CD14-positive monocyte (primary cell): ENCODE data around the gene ZNF22. TPM values are rescaled to one million over a fixed set of nuclear protein-coding genes. Genes with fewer than 3 reads are reported as not detected.

Experiments
- DNase-seq, 3 donors: peaks; one replicate each; pipeline ENCODE4 v3.0.0-alpha.2; 2011 to 2022
- H2AFZ ChIP-seq: 2 replicates; pipeline ENCODE4 v1.6.0; 2012; ENCODE audit warnings: mild to moderate bottlenecking, low read depth, low read length, inconsistent platforms; ENCODE audit not compliant: insufficient read depth, poor library complexity, severe bottlenecking
- H3K27ac ChIP-seq, 2 donors: 1 replicate in 1 of 2; 2 replicates in 1 of 2; pipeline ENCODE4 v1.5.1; 2012 to 2013; ENCODE audit warnings: low read length in 2 of 2, control low read depth in 1 of 2, inconsistent platforms in 1 of 2, low read depth in 1 of 2, mild to moderate bottlenecking in 1 of 2
- H3K27me3 ChIP-seq, 2 donors: one replicate each; pipeline versions ENCODE4 v1.6.0 to v1.6.1; 2011 to 2013; ENCODE audit warnings: low read length in 2 of 2; ENCODE audit not compliant: control insufficient read depth in 2 of 2, insufficient read depth in 2 of 2
- H3K36me3 ChIP-seq, 2 donors: replicated peaks in 1 of 2; 1 replicate in 1 of 2; 2 replicates in 1 of 2; pipeline versions ENCODE4 v1.5.1 to v1.6.1; 2012 to 2013; ENCODE audit warnings: low read length in 2 of 2, control low read depth in 1 of 2, inconsistent platforms in 1 of 2, mild to moderate bottlenecking in 1 of 2; ENCODE audit not compliant: insufficient read depth in 2 of 2, control insufficient read depth in 1 of 2
- H3K4me1 ChIP-seq, 2 donors: 1 replicate in 1 of 2; 2 replicates in 1 of 2; pipeline versions ENCODE4 v1.5.1 to v1.6.1; 2012 to 2013; ENCODE audit warnings: low read length in 2 of 2, control low read depth in 1 of 2, inconsistent platforms in 1 of 2, mild to moderate bottlenecking in 1 of 2, moderate library complexity in 1 of 2; ENCODE audit not compliant: insufficient read depth in 2 of 2, control insufficient read depth in 1 of 2
- H3K4me2 ChIP-seq: replicated peaks from 2 replicates; pipeline ENCODE3; 2012; ENCODE audit warnings: low read length, moderate library complexity, mild to moderate bottlenecking; ENCODE audit not compliant: poor library complexity, severe bottlenecking; ENCODE audit errors: extremely low read depth
- H3K4me3 ChIP-seq, 3 experiments: fragments of 200-600 bp in 1 of 3; sonication (generic) in 1 of 3; replicated peaks in 1 of 3; 1 replicate in 2 of 3; 2 replicates in 1 of 3; pipeline ENCODE4 v1.5.1; 2011 to 2013; ENCODE audit warnings: low read length in 3 of 3, mild to moderate bottlenecking in 3 of 3, control low read depth in 2 of 3, low read depth in 2 of 3, inconsistent platforms in 1 of 3, moderate library complexity in 1 of 3
- H3K79me2 ChIP-seq: 2 replicates; pipeline ENCODE4 v1.6.0; 2012; ENCODE audit warnings: mild to moderate bottlenecking, control low read depth, inconsistent platforms, low read length, moderate library complexity; ENCODE audit not compliant: insufficient read depth
- H3K9ac ChIP-seq: 2 replicates; pipeline ENCODE4 v1.6.0; 2017; ENCODE audit warnings: low read length, mild to moderate bottlenecking; ENCODE audit not compliant: insufficient read depth, poor library complexity, severe bottlenecking
- H3K9me3 ChIP-seq, 2 donors: replicated peaks in 1 of 2; 1 replicate in 1 of 2; 2 replicates in 1 of 2; pipeline versions ENCODE4 v1.5.1 to v1.6.1; 2012 to 2013; ENCODE audit warnings: low read length in 2 of 2, control low read depth in 1 of 2; ENCODE audit not compliant: control insufficient read depth in 1 of 2, insufficient read depth in 1 of 2
- H4K20me1 ChIP-seq: 2 replicates; pipeline ENCODE4 v1.6.0; 2012; ENCODE audit warnings: mild to moderate bottlenecking, low read length, control low read depth, moderate library complexity; ENCODE audit not compliant: insufficient read depth
- H3K27ac Mint-ChIP-seq, 7 donors: one replicate each; pipeline ENCODE4 v1.8.0; 2020; ENCODE audit warnings: mild to moderate bottlenecking in 7 of 7, mixed read lengths in 7 of 7, moderate library complexity in 6 of 7, inconsistent platforms in 2 of 7
- H3K27me3 Mint-ChIP-seq, 3 donors: one replicate each; pipeline ENCODE4 v1.8.0; 2021 to 2022; ENCODE audit warnings: low read depth in 3 of 3, mild to moderate bottlenecking in 3 of 3, mixed read lengths in 3 of 3, moderate library complexity in 3 of 3, inconsistent platforms in 1 of 3
- H3K36me3 Mint-ChIP-seq, 2 donors: one replicate each; pipeline ENCODE4 v1.8.0; 2020; ENCODE audit warnings: mixed read lengths in 2 of 2, inconsistent platforms in 1 of 2, mild to moderate bottlenecking in 1 of 2
- H3K4me1 Mint-ChIP-seq: one replicate; pipeline ENCODE4 v1.8.0; 2020; ENCODE audit warnings: mild to moderate bottlenecking, mixed read lengths
- H3K4me3 Mint-ChIP-seq, 2 donors: one replicate each; pipeline ENCODE4 v1.8.0; 2020; ENCODE audit warnings: mild to moderate bottlenecking in 2 of 2, mixed read lengths in 2 of 2, moderate library complexity in 1 of 2
- H3K9me3 Mint-ChIP-seq, 7 donors: one replicate each; pipeline ENCODE4 v1.8.0; 2020 to 2022; ENCODE audit warnings: mixed read lengths in 7 of 7, mild to moderate bottlenecking in 6 of 7, moderate library complexity in 6 of 7, inconsistent platforms in 2 of 7
- WGBS: methylation state at CpG from one replicate; pipeline ENCODE4 v1.1.5; 2013; ENCODE audit warnings: missing lambda C conversion rate; ENCODE audit not compliant: insufficient coverage; 5-methylcytosine and 5-hydroxymethylcytosine counted together
- intact Hi-C, 2 donors: fragments of 100-400 bp; cut with micrococcal nuclease; formaldehyde crosslinking; loops; one replicate each; pipeline versions ENCODE4 v1.15.0 to v1.15.1; 2023
- polyA plus RNA-seq, 3 donors: library from polyadenylated mRNA; depleted of rRNA in 1 of 3; unstranded in 2 of 3; stranded (reverse) in 1 of 3; fragments of 300-500 nt in 2 of 3; fragments of >200 nt in 1 of 3; fragmentation: Illumina TruSeq in 2 of 3; gene quantifications; 1 replicate in 2 of 3; 2 replicates in 1 of 3; pipeline ENCODE4 v1.2.3, GENCODE V29; 2012 to 2021
- TF ChIP-seq, protein P1 (sequence below): fragments of 200-600 bp; IDR thresholded peaks from one replicate; pipeline ENCODE4 v1.8.0; 2022; ENCODE audit warnings: antibody characterized with exemption, mild to moderate bottlenecking

The ZNF22 gene
- polyA plus RNA-seq, 3 donors: 4.1 to 14.6 (median 10.4) TPM

DNA sequence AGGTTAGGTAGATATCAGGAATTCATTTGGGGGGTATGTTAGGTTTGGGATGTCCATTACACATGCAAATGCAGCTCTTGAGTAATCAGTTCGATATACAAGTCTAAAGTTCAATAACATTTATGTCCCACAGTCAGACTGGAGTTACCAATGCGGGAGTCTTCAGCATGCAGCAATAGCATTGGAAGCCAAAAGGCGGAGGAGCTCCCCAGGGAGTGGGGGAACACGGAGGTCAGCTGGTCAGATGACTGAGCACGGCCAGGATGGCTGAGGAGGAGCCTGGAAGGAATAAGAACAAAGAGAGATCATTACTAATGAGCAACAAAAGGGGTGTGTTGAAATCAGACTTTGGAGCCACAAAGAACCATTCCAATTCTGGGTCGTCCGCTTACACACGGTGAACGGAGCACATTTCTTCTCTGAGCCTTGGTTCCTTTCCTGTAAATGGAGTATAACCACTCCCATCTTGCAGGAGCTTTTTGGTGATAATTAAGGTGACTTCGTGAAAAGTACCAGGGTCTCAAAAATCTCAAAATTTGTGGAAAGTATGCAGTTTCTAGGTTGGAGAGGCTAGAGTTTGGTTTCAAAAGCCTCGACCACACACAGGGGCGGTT lies 478 bp upstream of the ZNF22 start:
- peak overlapping the region; percentile 80 to 91 (median 90) for H3K27ac Mint-ChIP-seq
- DNase-seq: peak; percentile 17 to 53 (median 29)
- peaks cover 12% of the 10 kb centered on the region for H4K20me1 ChIP-seq
- peak overlapping the region; percentile 95 for H3K4me3 Mint-ChIP-seq
- peaks cover 39% of the 10 kb centered on the region for H3K79me2 ChIP-seq
- peaks cover 47% of the 10 kb centered on the region for H3K4me1 Mint-ChIP-seq
- H3K9ac ChIP-seq: peak overlapping the region; percentile 78
- no peaks in the 10 kb centered on the region for H3K27me3 ChIP-seq
- H2AFZ ChIP-seq: peak overlapping the region; percentile 95
- H3K4me3 ChIP-seq: peak overlapping the region; percentile 64 to 96 (median 83)
- H3K9me3 Mint-ChIP-seq: peaks cover 0 to 5% (median 2%) of the 10 kb centered on the region in 7 donors
- peak overlapping the region; percentile 92 for H3K4me2 ChIP-seq
- peaks cover 19 to 20% of the 10 kb centered on the region in 2 donors for H3K36me3 Mint-ChIP-seq
- H3K27me3 Mint-ChIP-seq: peaks cover 0 to 6% (median 1%) of the 10 kb centered on the region in 3 donors
- no peaks in the 10 kb centered on the region for H3K9me3 ChIP-seq
- peaks cover 3 to 20% of the 10 kb centered on the region in 2 donors for H3K36me3 ChIP-seq
- peaks cover 18 to 34% of the 10 kb centered on the region in 2 donors for H3K4me1 ChIP-seq
- intact Hi-C loops: no loop called here
- TF ChIP-seq, protein P1, sequence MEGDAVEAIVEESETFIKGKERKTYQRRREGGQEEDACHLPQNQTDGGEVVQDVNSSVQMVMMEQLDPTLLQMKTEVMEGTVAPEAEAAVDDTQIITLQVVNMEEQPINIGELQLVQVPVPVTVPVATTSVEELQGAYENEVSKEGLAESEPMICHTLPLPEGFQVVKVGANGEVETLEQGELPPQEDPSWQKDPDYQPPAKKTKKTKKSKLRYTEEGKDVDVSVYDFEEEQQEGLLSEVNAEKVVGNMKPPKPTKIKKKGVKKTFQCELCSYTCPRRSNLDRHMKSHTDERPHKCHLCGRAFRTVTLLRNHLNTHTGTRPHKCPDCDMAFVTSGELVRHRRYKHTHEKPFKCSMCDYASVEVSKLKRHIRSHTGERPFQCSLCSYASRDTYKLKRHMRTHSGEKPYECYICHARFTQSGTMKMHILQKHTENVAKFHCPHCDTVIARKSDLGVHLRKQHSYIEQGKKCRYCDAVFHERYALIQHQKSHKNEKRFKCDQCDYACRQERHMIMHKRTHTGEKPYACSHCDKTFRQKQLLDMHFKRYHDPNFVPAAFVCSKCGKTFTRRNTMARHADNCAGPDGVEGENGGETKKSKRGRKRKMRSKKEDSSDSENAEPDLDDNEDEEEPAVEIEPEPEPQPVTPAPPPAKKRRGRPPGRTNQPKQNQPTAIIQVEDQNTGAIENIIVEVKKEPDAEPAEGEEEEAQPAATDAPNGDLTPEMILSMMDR: no peak
- WGBS: 20% methylated on average over 6 of the region's 12 CpGs
- peak overlapping the region; percentile 61 to 81 for H3K27ac ChIP-seq

DNA sequence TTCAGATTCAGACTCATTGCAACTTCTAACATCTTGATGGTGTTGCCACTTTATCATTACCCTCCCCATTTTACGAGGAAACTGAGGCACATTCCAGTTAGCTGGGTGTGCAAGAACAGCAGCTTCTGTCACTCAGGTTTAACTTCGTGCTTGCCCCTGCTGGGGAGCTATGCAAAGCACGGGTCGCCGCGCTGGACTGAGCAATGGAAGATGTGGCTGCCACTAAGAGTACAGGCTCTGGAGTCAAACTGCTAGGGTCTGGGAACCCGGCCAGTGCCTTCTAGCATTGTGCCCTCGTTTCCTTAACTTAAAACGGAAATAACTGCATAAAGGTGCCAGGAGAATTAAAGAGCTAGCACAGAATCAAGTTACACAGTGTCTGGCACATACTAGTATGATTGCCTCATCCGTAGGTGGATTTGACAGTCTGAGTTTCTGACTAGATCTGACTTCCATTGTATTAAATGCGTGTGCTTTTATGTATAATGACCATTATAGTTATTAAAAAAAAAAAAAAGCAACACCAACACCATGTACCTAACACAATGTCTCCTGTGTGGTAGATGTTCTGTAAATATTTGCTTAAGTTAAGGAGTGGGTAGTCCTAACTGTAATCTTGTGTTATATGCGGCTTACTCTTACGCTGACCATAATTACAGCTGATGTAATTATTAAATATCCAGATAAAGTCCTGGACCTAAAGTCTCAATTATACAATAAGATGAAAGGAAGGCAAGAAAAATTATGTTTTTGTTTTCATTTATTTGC lies 842 bp downstream of the ZNF22 start:
- intact Hi-C loops: no loop called here
- H3K27me3 ChIP-seq: no peaks in the 10 kb centered on the region
- peak; percentile 12 to 31 (median 24) for DNase-seq
- peaks cover 6% of the 10 kb centered on the region for H4K20me1 ChIP-seq
- H3K27ac ChIP-seq: peak overlapping the region; percentile 66 to 81
- peak overlapping the region; percentile 67 to 96 (median 83) for H3K4me3 ChIP-seq
- Mint-ChIP-seq H3K27ac (peak overlapping the region; percentile 44 to 91 (median 79)), H3K4me1 (peaks cover 45% of the 10 kb centered on the region), H3K9me3 (peaks cover 0 to 5% (median 2%) of the 10 kb centered on the region in 7 donors), H3K4me3 (peak overlapping the region; percentile 84 to 97), H3K36me3 (peaks cover 19 to 21% of the 10 kb centered on the region in 2 donors), H3K27me3 (peaks cover 0 to 6% (median 1%) of the 10 kb centered on the region in 3 donors)
- peak overlapping the region; percentile 78 for H3K9ac ChIP-seq
- H3K36me3 ChIP-seq: peaks cover 3 to 24% of the 10 kb centered on the region in 2 donors
- TF ChIP-seq, protein P1: peak; percentile 31
- peak overlapping the region; percentile 92 for H3K4me2 ChIP-seq
- H3K4me1 ChIP-seq: peaks cover 27 to 31% of the 10 kb centered on the region in 2 donors
- peak overlapping the region; percentile 95 for H2AFZ ChIP-seq
- WGBS: 0% methylated on average over 6 of the region's 13 CpGs
- no peaks in the 10 kb centered on the region for H3K9me3 ChIP-seq
- H3K79me2 ChIP-seq: peaks cover 39% of the 10 kb centered on the region
